C4-2B (cell line): Measurements from ENCODE around the gene RUVBL1.

Experiments
- ZFX ChIP-seq: fragments of 450-650 bp; IDR thresholded peaks from 2 replicates; pipeline ENCODE4 v1.6.1; 2017
- TF ChIP-seq, protein P1 (sequence below): fragments of 450-650 bp; conservative IDR thresholded peaks from 2 replicates; pipeline ENCODE4 v1.5.1; 2017; ENCODE audit warnings: mild to moderate bottlenecking

DNA sequence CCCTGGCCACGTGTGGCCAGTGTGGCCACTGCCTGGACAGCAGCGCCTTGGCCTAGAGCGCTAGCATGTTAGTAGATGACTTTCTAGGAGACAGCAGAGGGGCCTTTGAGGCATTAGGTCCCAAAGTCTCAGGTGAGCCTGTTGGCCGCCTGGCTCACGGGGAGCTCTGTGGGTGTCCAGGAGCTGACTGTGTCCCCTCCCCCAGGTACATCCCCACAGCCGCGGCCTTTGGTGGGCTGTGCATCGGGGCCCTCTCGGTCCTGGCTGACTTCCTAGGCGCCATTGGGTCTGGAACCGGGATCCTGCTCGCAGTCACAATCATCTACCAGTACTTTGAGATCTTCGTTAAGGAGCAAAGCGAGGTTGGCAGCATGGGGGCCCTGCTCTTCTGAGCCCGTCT is 54.3 kb downstream of the RUVBL1 start:
- TF ChIP-seq, protein P1, sequence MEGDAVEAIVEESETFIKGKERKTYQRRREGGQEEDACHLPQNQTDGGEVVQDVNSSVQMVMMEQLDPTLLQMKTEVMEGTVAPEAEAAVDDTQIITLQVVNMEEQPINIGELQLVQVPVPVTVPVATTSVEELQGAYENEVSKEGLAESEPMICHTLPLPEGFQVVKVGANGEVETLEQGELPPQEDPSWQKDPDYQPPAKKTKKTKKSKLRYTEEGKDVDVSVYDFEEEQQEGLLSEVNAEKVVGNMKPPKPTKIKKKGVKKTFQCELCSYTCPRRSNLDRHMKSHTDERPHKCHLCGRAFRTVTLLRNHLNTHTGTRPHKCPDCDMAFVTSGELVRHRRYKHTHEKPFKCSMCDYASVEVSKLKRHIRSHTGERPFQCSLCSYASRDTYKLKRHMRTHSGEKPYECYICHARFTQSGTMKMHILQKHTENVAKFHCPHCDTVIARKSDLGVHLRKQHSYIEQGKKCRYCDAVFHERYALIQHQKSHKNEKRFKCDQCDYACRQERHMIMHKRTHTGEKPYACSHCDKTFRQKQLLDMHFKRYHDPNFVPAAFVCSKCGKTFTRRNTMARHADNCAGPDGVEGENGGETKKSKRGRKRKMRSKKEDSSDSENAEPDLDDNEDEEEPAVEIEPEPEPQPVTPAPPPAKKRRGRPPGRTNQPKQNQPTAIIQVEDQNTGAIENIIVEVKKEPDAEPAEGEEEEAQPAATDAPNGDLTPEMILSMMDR = no peak
- no peak for TF ChIP-seq ZFX
